ENCODE data around the gene PRKCA.
"Not testable (repeated sequence)": the region's sequence is repeated elsewhere in the genome, so short reads cannot be mapped to it uniquely, and the experiment has no call there.

The PRKCA gene

GRCh38 chr17:66578781-66579489 is 276.5 kb downstream of the PRKCA start:
- DNase-seq (ENCODE audit: low spot score): no peak

- no peak for DNase-seq (ENCODE audit: low spot score)
These were observed 277.1 kb downstream of the PRKCA start for GRCh38 chr17:66579556-66579955.

- DNase-seq (ENCODE audit: low spot score): no peak
These were observed 278.0 kb downstream of the PRKCA start for GRCh38 chr17:66580184-66580955.

- no peak for DNase-seq (ENCODE audit: low spot score)
These were observed 278.6 kb downstream of the PRKCA start for GRCh38 chr17:66580956-66581391.

GRCh38 chr17:66582373-66583111 is 280.1 kb downstream of the PRKCA start:
- no peak for DNase-seq (ENCODE audit: low spot score)

- DNase-seq (ENCODE audit: low spot score): no peak
These were observed 280.8 kb downstream of the PRKCA start for GRCh38 chr17:66583112-66583748.

GRCh38 chr17:66584927-66585326 is 282.5 kb downstream of the PRKCA start:
- no peak for DNase-seq (ENCODE audit: low spot score)

- no peak for DNase-seq (ENCODE audit: low spot score)
These were observed 283.1 kb downstream of the PRKCA start for GRCh38 chr17:66585472-66585871.

- DNase-seq (ENCODE audit: low spot score): no peak
These were observed 287.5 kb downstream of the PRKCA start for GRCh38 chr17:66589892-66590291.

- DNase-seq (ENCODE audit: low spot score): no peak
These were observed 290.7 kb downstream of the PRKCA start for GRCh38 chr17:66593116-66593515.

- no peak for DNase-seq (ENCODE audit: low spot score)
These were observed 293.5 kb downstream of the PRKCA start for GRCh38 chr17:66595893-66596292.

- no peak for DNase-seq (ENCODE audit: low spot score)
These were observed 300.4 kb downstream of the PRKCA start for GRCh38 chr17:66602659-66603384.

- DNase-seq (ENCODE audit: low spot score): no peak
These were observed 302.0 kb downstream of the PRKCA start for GRCh38 chr17:66604376-66604775.

GRCh38 chr17:66605541-66605940 is 303.1 kb downstream of the PRKCA start:
- no peak for DNase-seq (ENCODE audit: low spot score)

- no peak for DNase-seq (ENCODE audit: low spot score)
These were observed 308.1 kb downstream of the PRKCA start for GRCh38 chr17:66610361-66611133.

- DNase-seq (ENCODE audit: low spot score): no peak
These were observed 309.0 kb downstream of the PRKCA start for GRCh38 chr17:66611397-66611796.

- no peak for DNase-seq (ENCODE audit: low spot score)
These were observed 310.6 kb downstream of the PRKCA start for GRCh38 chr17:66612993-66613392.

GRCh38 chr17:66614469-66614868 is 312.1 kb downstream of the PRKCA start:
- no peak for DNase-seq (ENCODE audit: low spot score)

GRCh38 chr17:66619206-66619605 is 316.8 kb downstream of the PRKCA start:
- no peak for DNase-seq (ENCODE audit: low spot score)

- no peak for DNase-seq (ENCODE audit: low spot score)
These were observed 318.1 kb downstream of the PRKCA start for GRCh38 chr17:66620528-66620927.

GRCh38 chr17:66624630-66625029 is 322.2 kb downstream of the PRKCA start:
- not testable (repeated sequence) for DNase-seq (ENCODE audit: low spot score)
